Ishikawa (cell line): ENCODE measurements around the gene ZNF628.

Experiments
- EGR1 ChIP-seq: IDR thresholded peaks from 2 replicates; pipeline ENCODE4 v1.6.1; 2012
- TCF12 ChIP-seq: IDR thresholded peaks from 2 replicates; pipeline ENCODE4 v1.6.1; 2012; ENCODE audit warnings: low read depth
- TF ChIP-seq, protein P1 (sequence below): IDR thresholded peaks from 2 replicates; pipeline ENCODE4 v1.6.1; 2012; ENCODE audit warnings: low read depth, mild to moderate bottlenecking
- TF ChIP-seq, protein P2 (sequence below): IDR thresholded peaks from 2 replicates; pipeline ENCODE4 v1.6.1; 2012

DNA sequence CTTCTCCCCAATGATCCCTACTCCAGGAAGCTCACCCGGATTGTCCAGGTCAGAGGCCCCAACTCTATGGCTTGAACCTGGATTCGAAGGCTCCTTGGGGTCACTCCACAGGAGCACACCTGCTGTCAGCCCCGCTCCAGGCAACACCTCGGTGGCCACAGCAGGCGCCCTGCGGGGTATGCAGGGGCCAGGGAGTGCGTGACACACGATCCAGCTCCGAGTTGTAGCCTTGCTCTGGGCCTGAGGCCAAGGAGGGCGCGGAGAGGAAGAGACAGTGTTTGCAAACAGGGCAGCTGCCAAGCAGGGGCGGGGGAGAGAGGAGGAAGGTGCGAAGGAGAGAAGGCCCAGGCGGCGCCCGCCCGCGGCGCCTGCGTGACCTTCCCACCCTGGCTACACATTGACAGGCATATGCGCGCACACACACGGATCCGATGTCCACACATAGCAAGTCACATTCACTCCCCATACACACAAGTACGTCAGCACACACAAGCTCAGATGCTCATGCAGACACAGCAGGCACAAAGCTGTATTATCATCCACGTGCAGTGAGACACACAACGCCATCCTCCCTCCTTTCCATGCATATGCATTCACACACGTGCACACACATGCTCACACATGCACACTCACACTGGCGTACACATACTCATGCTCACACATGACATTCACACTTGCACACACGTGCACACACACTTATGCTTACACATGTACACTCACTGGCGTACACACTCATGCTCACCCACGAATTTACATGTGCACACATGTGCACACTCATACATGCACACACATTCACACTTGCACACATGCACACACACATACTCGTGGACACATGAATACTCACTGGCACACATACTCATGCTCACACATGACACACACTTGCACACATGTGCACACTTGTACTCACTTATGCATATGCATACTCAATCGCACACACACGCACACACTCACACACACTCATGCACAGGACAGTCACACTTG is 50.1 kb downstream of the ZNF628 start:
- TF ChIP-seq, protein P1, sequence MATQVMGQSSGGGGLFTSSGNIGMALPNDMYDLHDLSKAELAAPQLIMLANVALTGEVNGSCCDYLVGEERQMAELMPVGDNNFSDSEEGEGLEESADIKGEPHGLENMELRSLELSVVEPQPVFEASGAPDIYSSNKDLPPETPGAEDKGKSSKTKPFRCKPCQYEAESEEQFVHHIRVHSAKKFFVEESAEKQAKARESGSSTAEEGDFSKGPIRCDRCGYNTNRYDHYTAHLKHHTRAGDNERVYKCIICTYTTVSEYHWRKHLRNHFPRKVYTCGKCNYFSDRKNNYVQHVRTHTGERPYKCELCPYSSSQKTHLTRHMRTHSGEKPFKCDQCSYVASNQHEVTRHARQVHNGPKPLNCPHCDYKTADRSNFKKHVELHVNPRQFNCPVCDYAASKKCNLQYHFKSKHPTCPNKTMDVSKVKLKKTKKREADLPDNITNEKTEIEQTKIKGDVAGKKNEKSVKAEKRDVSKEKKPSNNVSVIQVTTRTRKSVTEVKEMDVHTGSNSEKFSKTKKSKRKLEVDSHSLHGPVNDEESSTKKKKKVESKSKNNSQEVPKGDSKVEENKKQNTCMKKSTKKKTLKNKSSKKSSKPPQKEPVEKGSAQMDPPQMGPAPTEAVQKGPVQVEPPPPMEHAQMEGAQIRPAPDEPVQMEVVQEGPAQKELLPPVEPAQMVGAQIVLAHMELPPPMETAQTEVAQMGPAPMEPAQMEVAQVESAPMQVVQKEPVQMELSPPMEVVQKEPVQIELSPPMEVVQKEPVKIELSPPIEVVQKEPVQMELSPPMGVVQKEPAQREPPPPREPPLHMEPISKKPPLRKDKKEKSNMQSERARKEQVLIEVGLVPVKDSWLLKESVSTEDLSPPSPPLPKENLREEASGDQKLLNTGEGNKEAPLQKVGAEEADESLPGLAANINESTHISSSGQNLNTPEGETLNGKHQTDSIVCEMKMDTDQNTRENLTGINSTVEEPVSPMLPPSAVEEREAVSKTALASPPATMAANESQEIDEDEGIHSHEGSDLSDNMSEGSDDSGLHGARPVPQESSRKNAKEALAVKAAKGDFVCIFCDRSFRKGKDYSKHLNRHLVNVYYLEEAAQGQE = no peak
- TF ChIP-seq, protein P2, sequence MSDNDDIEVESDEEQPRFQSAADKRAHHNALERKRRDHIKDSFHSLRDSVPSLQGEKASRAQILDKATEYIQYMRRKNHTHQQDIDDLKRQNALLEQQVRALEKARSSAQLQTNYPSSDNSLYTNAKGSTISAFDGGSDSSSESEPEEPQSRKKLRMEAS = peak; percentile 98
- TF ChIP-seq TCF12 (peak; percentile 90), EGR1 (peak; percentile 25; the same call in 1 of the 2 replicates)
